ENCODE results near the gene ARL5A.

DNA sequence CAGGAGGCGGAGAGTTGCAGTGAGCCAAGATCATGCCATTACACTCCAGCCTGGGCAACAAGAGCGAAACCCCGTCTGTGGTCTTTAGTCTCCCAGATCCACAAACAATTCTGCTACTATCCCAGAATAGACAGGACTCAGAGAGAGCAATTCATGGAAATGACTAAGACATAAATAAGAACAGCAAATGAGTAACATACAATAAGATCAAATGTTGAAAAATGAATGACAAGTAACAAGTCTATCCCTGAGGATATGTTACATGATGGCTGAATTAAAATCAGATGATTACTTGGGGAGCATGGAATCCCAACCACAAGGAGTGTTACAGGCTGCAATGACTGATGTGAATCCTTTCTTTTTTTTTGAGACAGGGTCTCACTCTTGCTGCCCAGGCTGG, 10.3 kb downstream of the ARL5A start:
- TF ChIP-seq ZNF274 (IDR thresholded peaks at IDR 0.05; ENCODE audit: low read depth, low read length) (no peak), YY1 (IDR thresholded peaks at IDR 0.05; ENCODE audit: insufficient read depth, insufficient read length) (no peak), SUZ12 (IDR thresholded peaks at IDR 0.05; ENCODE audit: extremely low read depth, insufficient read depth, insufficient read length) (no peak)
